Measurements from ENCODE around the gene E2F7.

Gene E2F7

GRCh38 chr12:76980196-76980595, 85.2 kb downstream of the E2F7 start:
- H3K27ac ChIP-seq, result no peak overlapping the region
- H3K4me3 ChIP-seq, result no peak overlapping the region

GRCh38 chr12:76976777-76977382, 88.5 kb downstream of the E2F7 start:
- Histone ChIP-seq H3K4me3 (no peak overlapping the region), H3K27ac (no peak overlapping the region)
